Kidney glomerular epithelial cell (primary cell): ENCODE data around the gene GDF11.

ENCODE experiments used
- DNase-seq: peaks from one replicate; lab custom pipeline; 2025; lab: John Stamatoyannopoulos, UW

The GDF11 gene

GRCh38 chr12:55707219-55707671 lies 35.7 kb upstream of the GDF11 start:
- DNase-seq: no peak

- peak; percentile 8 for DNase-seq
Measured at GRCh38 chr12:55707841-55708694, 34.9 kb upstream of the GDF11 start, which contains the start of gene ITGA7. Gene ITGA7 (minus strand): TSS chr12:55707904. CDS start chr12:55707682, 222 bp downstream.

- no peak for DNase-seq
Measured at GRCh38 chr12:55708695-55709233, 34.2 kb upstream of the GDF11 start.

GRCh38 chr12:55711786-55712553 lies 31.0 kb upstream of the GDF11 start:
- DNase-seq: no peak

- DNase-seq: no peak
Measured at GRCh38 chr12:55712700-55713415, 30.1 kb upstream of the GDF11 start.

GRCh38 chr12:55713721-55714120 lies 29.2 kb upstream of the GDF11 start:
- DNase-seq: peak; percentile 77

- no peak for DNase-seq
Measured at GRCh38 chr12:55715169-55715764, 27.7 kb upstream of the GDF11 start.

GRCh38 chr12:55715833-55716581 lies 26.9 kb upstream of the GDF11 start, which contains the start of gene BLOC1S1:
Gene BLOC1S1 (plus strand): TSS chr12:55716046. CDS start chr12:55716052, 6 bp downstream.
- peak; percentile 80 for DNase-seq

GRCh38 chr12:55716582-55716957 lies 26.4 kb upstream of the GDF11 start:
- no peak for DNase-seq

GRCh38 chr12:55717011-55718007 lies 25.6 kb upstream of the GDF11 start:
- peak; percentile 82 for DNase-seq

- DNase-seq: peak; percentile 50
Measured at GRCh38 chr12:55718015-55718414, 24.9 kb upstream of the GDF11 start.

- no peak for DNase-seq
Measured at GRCh38 chr12:55718624-55719275, 24.2 kb upstream of the GDF11 start.

GRCh38 chr12:55719371-55719770 lies 23.6 kb upstream of the GDF11 start:
- no peak for DNase-seq

GRCh38 chr12:55720071-55720564 lies 22.8 kb upstream of the GDF11 start, which contains the start of gene RDH5:
Gene RDH5 (plus strand): TSS chr12:55720393. CDS start chr12:55721185, 792 bp downstream.
- DNase-seq: peak; percentile 84

GRCh38 chr12:55720894-55721444 lies 22.0 kb upstream of the GDF11 start:
- DNase-seq: peak; percentile 83

GRCh38 chr12:55721601-55722213 lies 21.2 kb upstream of the GDF11 start:
- no peak for DNase-seq

GRCh38 chr12:55722948-55723347 lies 20.0 kb upstream of the GDF11 start:
- DNase-seq: no peak
